Lower lobe of right lung (tissue), 2 donors: ENCODE data around the gene LMCD1. TPM values are rescaled to one million over a fixed set of nuclear protein-coding genes. Genes with fewer than 3 reads are reported as not detected.
A peak's percentile ranks its signal among the peaks of the same experiment; 100 is the strongest.

Experiments
- ATAC-seq, 2 donors: fragments of 200-7000 bp; cut with Tn5 transposase; one replicate each; pipeline ENCODE4 v1.9.1; 2020 to 2022; ENCODE audit warnings: mild to moderate bottlenecking in 2 of 2, moderate library complexity in 2 of 2
- DNase-seq: peaks from one replicate; pipeline ENCODE4 v3.0.0-alpha.2; 2020
- H3K27ac ChIP-seq: fragments of 200-600 bp; one replicate; pipeline ENCODE4 v1.8.0; 2022
- H3K27me3 ChIP-seq: fragments of 200-600 bp; one replicate; pipeline ENCODE4 v1.8.0; 2022; ENCODE audit warnings: low read depth
- H3K36me3 ChIP-seq: fragments of 200-600 bp; one replicate; pipeline ENCODE4 v1.8.0; 2022; ENCODE audit warnings: mild to moderate bottlenecking
- H3K4me1 ChIP-seq: fragments of 200-600 bp; one replicate; pipeline ENCODE4 v1.8.0; 2022
- H3K4me3 ChIP-seq: fragments of 200-600 bp; one replicate; pipeline ENCODE4 v1.8.0; 2022; ENCODE audit warnings: mild to moderate bottlenecking
- H3K9me3 ChIP-seq: fragments of 200-600 bp; one replicate; pipeline ENCODE4 v1.8.0; 2022
- intact Hi-C: fragments of 100-400 bp; cut with DNase I; formaldehyde crosslinking; loops from one replicate; pipeline ENCODE4 v1.11.0; 2022
- total RNA-seq: library from RNA; stranded (reverse); fragmentation: NEBNext Ultra II Directional; extraction: Animal tissue kit (Norgen Biotek cat#: 25700); gene quantifications from one replicate; pipeline ENCODE4 v1.2.1, GENCODE V29; 2021
- TF ChIP-seq, protein P1 (sequence below): fragments of 200-600 bp; IDR thresholded peaks from one replicate; pipeline ENCODE4 v1.8.0; 2022; ENCODE audit warnings: antibody characterized with exemption, mild to moderate bottlenecking
- donor health status: DM: no; HTN: yes; CAD: no; lungs with severe emphysema.

Gene LMCD1
- total RNA-seq, 1 donor from 2014 or later, result 93.6 TPM

GRCh38 chr3:8474991-8475390 is 26.6 kb upstream of the LMCD1 start:
- Histone ChIP-seq H3K4me1 (no peaks in the 10 kb centered on the region), H3K36me3 (no peaks in the 10 kb centered on the region), H3K27ac (no peak overlapping the region), H3K4me3 (no peak overlapping the region), H3K9me3 (no peaks in the 10 kb centered on the region), H3K27me3 (no peaks in the 10 kb centered on the region)
- ATAC-seq (no peak), DNase-seq (no peak)
- intact Hi-C loops, result no loop called here
- TF ChIP-seq, protein P1, sequence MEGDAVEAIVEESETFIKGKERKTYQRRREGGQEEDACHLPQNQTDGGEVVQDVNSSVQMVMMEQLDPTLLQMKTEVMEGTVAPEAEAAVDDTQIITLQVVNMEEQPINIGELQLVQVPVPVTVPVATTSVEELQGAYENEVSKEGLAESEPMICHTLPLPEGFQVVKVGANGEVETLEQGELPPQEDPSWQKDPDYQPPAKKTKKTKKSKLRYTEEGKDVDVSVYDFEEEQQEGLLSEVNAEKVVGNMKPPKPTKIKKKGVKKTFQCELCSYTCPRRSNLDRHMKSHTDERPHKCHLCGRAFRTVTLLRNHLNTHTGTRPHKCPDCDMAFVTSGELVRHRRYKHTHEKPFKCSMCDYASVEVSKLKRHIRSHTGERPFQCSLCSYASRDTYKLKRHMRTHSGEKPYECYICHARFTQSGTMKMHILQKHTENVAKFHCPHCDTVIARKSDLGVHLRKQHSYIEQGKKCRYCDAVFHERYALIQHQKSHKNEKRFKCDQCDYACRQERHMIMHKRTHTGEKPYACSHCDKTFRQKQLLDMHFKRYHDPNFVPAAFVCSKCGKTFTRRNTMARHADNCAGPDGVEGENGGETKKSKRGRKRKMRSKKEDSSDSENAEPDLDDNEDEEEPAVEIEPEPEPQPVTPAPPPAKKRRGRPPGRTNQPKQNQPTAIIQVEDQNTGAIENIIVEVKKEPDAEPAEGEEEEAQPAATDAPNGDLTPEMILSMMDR, result no peak

DNA sequence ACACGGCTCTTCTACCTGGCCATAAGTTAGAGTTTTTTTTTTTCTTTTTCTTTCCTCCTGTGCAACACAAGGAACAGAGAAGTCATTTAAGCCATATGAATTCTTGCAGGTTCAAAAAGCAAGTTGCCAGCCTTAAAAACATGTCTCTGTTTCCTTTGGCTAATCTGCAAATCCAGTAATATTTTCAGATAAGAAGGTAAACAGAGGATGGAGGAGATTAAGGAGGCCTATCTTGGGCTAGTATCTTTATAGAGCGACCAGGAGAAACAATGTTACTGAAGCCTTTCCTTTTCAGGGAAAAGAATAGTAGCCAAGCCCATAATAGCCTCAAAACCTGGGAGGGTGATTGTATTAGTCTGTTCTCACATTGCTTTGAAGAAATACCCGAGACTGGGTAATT is 20.9 kb upstream of the LMCD1 start:
- DNase-seq (no peak), ATAC-seq (no peak)
- intact Hi-C loops, result no loop called here
- Histone ChIP-seq H3K4me1 (peaks cover 21% of the 10 kb centered on the region), H3K27ac (no peak overlapping the region), H3K36me3 (no peaks in the 10 kb centered on the region), H3K27me3 (no peaks in the 10 kb centered on the region), H3K4me3 (no peak overlapping the region), H3K9me3 (no peaks in the 10 kb centered on the region)
- TF ChIP-seq, protein P1, result no peak

DNA sequence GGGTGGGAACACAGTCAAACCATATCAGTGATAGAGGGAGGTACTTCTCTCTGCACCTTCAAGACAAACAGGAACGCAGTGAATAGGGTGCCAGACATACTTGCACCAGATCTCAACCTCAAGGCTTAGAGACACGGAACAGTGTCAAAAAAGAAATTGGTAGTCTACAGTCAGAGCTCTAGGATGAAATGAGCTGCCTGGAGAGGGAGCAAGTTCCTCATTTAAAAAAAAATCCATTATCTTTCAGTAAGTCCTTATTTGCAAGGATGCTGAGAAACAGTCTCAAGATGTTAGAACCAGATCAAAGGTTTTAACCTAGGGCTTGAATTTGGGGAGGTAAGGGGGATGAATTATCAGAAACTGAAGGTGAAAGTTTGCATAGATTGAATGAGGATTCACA is 20.2 kb upstream of the LMCD1 start:
- no peak overlapping the region for H3K27ac ChIP-seq
- TF ChIP-seq, protein P1, result no peak

GRCh38 chr3:8482263-8482662 is 19.4 kb upstream of the LMCD1 start:
- DNase-seq, result no peak
- peak overlapping the region; percentile 70 for H3K27ac ChIP-seq
- TF ChIP-seq, protein P1, result no peak
- peak in 1 of 2 donors; percentile 50 for ATAC-seq
- no peaks in the 10 kb centered on the region for H3K27me3 ChIP-seq
- no peaks in the 10 kb centered on the region for H3K9me3 ChIP-seq
- H3K36me3 ChIP-seq, result no peaks in the 10 kb centered on the region
- intact Hi-C loops, result no loop called here
- H3K4me1 ChIP-seq, result peaks cover 21% of the 10 kb centered on the region
- H3K4me3 ChIP-seq, result no peak overlapping the region

More for the DNA sequence above, 20.2 kb upstream of the LMCD1 start:
- Histone ChIP-seq H3K4me3 (no peak overlapping the region), H3K4me1 (peaks cover 21% of the 10 kb centered on the region), H3K27me3 (no peaks in the 10 kb centered on the region), H3K36me3 (no peaks in the 10 kb centered on the region), H3K9me3 (no peaks in the 10 kb centered on the region)
- DNase-seq, result no peak
- intact Hi-C loops, result no loop called here
- ATAC-seq, result no peak

- Histone ChIP-seq H3K9me3 (no peaks in the 10 kb centered on the region), H3K36me3 (no peaks in the 10 kb centered on the region), H3K27ac (peak overlapping the region; percentile 70), H3K27me3 (no peaks in the 10 kb centered on the region), H3K4me1 (peaks cover 21% of the 10 kb centered on the region), H3K4me3 (no peak overlapping the region)
- intact Hi-C loops, result no loop called here
- DNase-seq, result peak; percentile 55
- peak; percentile 86 to 90 for ATAC-seq
- TF ChIP-seq, protein P1, result no peak
Observed at GRCh38 chr3:8482960-8483665, 18.5 kb upstream of the LMCD1 start.
